Neutrophil (primary cell): ENCODE data around the gene NEK1.

Source experiments
- H3K27ac ChIP-seq: fragments of 200-600 bp; sonication (generic); 2 replicates; pipeline ENCODE4 v1.5.1; 2016; ENCODE audit warnings: mild to moderate bottlenecking, moderate library complexity
- H3K27me3 ChIP-seq: fragments of 200-600 bp; sonication (generic); 2 replicates; pipeline ENCODE4 v1.6.0; 2016; ENCODE audit warnings: mild to moderate bottlenecking
- H3K36me3 ChIP-seq: fragments of 200-600 bp; sonication (generic); 2 replicates; pipeline ENCODE4 v1.5.1; 2017
- H3K4me1 ChIP-seq, 2 experiments: fragments of 200-600 bp in 1 of 2; sonication (generic) in 1 of 2; 1 replicate in 1 of 2; 2 replicates in 1 of 2; pipeline versions ENCODE4 v1.5.1 to v1.6.1; 2013 to 2016; ENCODE audit warnings: low read depth in 1 of 2, low read length in 1 of 2, mild to moderate bottlenecking in 1 of 2, moderate library complexity in 1 of 2; ENCODE audit not compliant: control insufficient read depth in 1 of 2, insufficient read depth in 1 of 2
- H3K4me3 ChIP-seq, 2 experiments: fragments of 200-600 bp in 1 of 2; sonication (generic) in 1 of 2; 1 replicate in 1 of 2; 2 replicates in 1 of 2; pipeline ENCODE4 v1.5.1; 2013 to 2016; ENCODE audit warnings: low read depth in 1 of 2, low read length in 1 of 2, mild to moderate bottlenecking in 1 of 2, moderate library complexity in 1 of 2
- H3K9me3 ChIP-seq: fragments of 200-600 bp; sonication (generic); 2 replicates; pipeline ENCODE4 v1.5.1; 2016
- CTCF ChIP-seq: fragments of 200-600 bp; sonication (generic); IDR thresholded peaks from 2 replicates; pipeline ENCODE4 v1.5.1; 2016; ENCODE audit warnings: antibody characterized with exemption

Gene NEK1

DNA sequence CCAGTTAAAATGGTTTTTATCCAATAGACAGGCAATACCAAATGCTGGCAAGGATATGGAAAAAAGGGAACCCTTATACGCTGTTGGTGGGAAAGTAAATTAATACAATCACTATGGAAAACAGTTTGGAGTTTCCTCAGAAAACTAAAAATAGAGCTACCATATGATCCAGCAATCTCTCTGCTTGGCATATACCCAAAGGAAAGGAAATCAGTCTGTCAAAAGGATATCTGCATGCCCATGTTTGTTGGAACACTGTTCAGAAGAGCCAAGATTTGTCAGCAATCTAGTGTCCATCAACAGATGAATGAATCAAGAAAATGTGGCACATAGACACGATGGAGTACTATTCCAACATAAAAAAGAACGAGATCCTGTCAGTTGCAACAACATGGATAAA is 250.6 kb downstream of the NEK1 start:
- Histone ChIP-seq H3K27ac (no peak overlapping the region), H3K4me1 (no peaks in the 10 kb centered on the region), H3K9me3 (no peaks in the 10 kb centered on the region), H3K27me3 (no peaks in the 10 kb centered on the region), H3K36me3 (no peaks in the 10 kb centered on the region), H3K4me3 (no peak overlapping the region)
- TF ChIP-seq CTCF, result no peak

GRCh38 chr4:169359961-169360360 is 252.4 kb downstream of the NEK1 start:
- no peaks in the 10 kb centered on the region for H3K27me3 ChIP-seq
- H3K4me3 ChIP-seq, result no peak overlapping the region
- H3K36me3 ChIP-seq, result no peaks in the 10 kb centered on the region
- H3K9me3 ChIP-seq, result no peaks in the 10 kb centered on the region
- TF ChIP-seq CTCF, result no peak
- H3K4me1 ChIP-seq, result no peaks in the 10 kb centered on the region
- H3K27ac ChIP-seq, result no peak overlapping the region

- TF ChIP-seq CTCF, result no peak
- H3K4me1 ChIP-seq, result no peaks in the 10 kb centered on the region
- no peak overlapping the region for H3K4me3 ChIP-seq
- H3K27me3 ChIP-seq, result no peaks in the 10 kb centered on the region
- H3K9me3 ChIP-seq, result no peaks in the 10 kb centered on the region
- H3K27ac ChIP-seq, result no peak overlapping the region
- H3K36me3 ChIP-seq, result no peaks in the 10 kb centered on the region
These were observed 260.0 kb downstream of the NEK1 start for GRCh38 chr4:169352360-169352759.

DNA sequence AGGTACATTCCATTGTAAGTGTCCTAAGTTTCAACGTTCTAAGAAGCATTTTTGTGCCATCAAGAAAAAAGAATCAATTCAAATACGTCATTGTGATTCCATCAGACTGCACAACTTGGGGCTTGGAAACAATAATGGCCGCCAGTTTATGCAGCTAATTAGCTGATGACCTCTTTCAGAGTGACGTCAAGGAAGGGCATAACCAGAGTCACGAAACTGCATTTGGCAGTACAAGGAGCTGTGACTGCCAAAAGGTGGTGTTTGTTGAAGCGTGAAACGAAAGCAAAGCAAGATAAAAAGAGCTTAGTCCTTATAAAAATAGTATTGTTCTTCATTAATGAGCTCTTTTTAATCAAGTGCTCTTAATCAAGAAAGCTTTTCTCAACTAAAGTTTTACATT is 260.5 kb downstream of the NEK1 start:
- H3K9me3 ChIP-seq, result no peaks in the 10 kb centered on the region
- no peaks in the 10 kb centered on the region for H3K4me1 ChIP-seq
- no peaks in the 10 kb centered on the region for H3K36me3 ChIP-seq
- no peaks in the 10 kb centered on the region for H3K27me3 ChIP-seq
- TF ChIP-seq CTCF, result no peak
- H3K27ac ChIP-seq, result no peak overlapping the region
- H3K4me3 ChIP-seq, result no peak overlapping the region

DNA sequence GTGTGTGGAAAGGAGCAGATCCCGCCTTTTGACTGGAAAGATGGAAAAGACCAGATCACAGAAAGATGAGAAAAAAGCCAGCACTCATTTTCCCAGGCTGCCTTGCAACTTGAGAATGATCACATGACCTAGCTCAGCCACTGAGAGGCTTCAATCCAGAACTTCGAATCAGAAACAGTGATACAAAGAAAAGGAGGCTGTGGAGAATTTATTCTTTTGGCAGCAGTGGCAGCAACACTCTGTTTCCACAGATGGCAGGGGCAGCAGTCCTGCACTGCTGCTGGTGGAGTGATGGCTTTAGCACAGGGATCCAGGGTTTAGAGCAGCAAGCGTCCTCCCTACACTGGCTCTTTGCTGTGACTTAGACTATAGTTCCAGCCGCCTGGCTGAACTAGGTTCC is 263.8 kb downstream of the NEK1 start:
- Histone ChIP-seq H3K4me3 (no peak overlapping the region), H3K27me3 (no peaks in the 10 kb centered on the region), H3K36me3 (no peaks in the 10 kb centered on the region), H3K9me3 (no peaks in the 10 kb centered on the region), H3K27ac (no peak overlapping the region), H3K4me1 (no peaks in the 10 kb centered on the region)
- TF ChIP-seq CTCF, result no peak

DNA sequence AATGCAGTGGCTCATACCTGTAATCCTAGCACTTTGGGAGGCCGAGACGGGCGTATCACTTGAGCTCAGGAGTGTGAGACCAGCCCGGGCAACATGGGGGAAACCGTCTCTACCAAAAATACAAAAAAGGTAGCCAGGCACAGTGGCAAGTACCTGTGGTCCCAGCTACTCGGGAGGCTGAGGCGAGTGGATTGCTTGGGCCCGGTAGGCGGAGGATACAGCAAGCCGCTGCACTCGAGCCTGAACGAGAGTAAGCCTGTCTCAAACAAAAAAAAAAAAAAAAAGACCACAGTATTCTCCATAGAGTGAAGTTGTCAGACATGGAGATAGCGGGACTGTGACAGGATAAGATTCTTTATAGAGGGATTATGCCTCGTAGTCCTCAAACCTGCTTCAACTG is 265.5 kb downstream of the NEK1 start:
- no peak for TF ChIP-seq CTCF
- Histone ChIP-seq H3K9me3 (no peaks in the 10 kb centered on the region), H3K36me3 (no peaks in the 10 kb centered on the region), H3K27me3 (no peaks in the 10 kb centered on the region), H3K27ac (no peak overlapping the region), H3K4me1 (no peaks in the 10 kb centered on the region), H3K4me3 (no peak overlapping the region)
